Testis (tissue), 3 donors: ENCODE results near the gene MTOR. TPM values are rescaled to one million over a fixed set of nuclear protein-coding genes. Genes with fewer than 3 reads are reported as not detected.

Experiments used
- DNase-seq: peaks from one replicate; pipeline ENCODE4 v3.0.0-alpha.2; 2019
- H3K27ac ChIP-seq, 2 donors: fragments of 200-600 bp; sonication (generic); one replicate each; pipeline ENCODE4 v1.5.1; 2019
- H3K27me3 ChIP-seq: fragments of 200-600 bp; sonication (generic); one replicate; pipeline ENCODE4 v1.5.1; 2019
- H3K36me3 ChIP-seq: fragments of 200-600 bp; sonication (generic); one replicate; pipeline ENCODE4 v1.5.1; 2017; ENCODE audit warnings: low read depth; ENCODE audit errors: missing control alignments
- H3K4me1 ChIP-seq: fragments of 200-600 bp; sonication (generic); one replicate; pipeline ENCODE4 v1.5.1; 2019
- H3K4me3 ChIP-seq, 2 donors: fragments of 200-600 bp; sonication (generic); one replicate each; pipeline ENCODE4 v1.5.1; 2017 to 2019
- H3K9me3 ChIP-seq: fragments of 200-600 bp; sonication (generic); one replicate; pipeline ENCODE4 v1.5.1; 2017
- CTCF ChIP-seq, 3 experiments: fragments of 450-650 bp in 2 of 3; fragments of 200-600 bp in 1 of 3; sonication (generic) in 1 of 3; IDR thresholded peaks; one replicate each; pipeline ENCODE4 v1.5.1; 2016 to 2019; ENCODE audit warnings: antibody characterized with exemption in 3 of 3, mild to moderate bottlenecking in 2 of 3, moderate library complexity in 1 of 3
- POLR2A ChIP-seq: fragments of 450-650 bp; IDR thresholded peaks from one replicate; pipeline ENCODE4 v1.6.1; 2017; ENCODE audit warnings: antibody characterized with exemption, mild to moderate bottlenecking, moderate library complexity
- WGBS, 2 donors: methylation state at CpG; one replicate each; pipeline ENCODE4 v1.1.5; 2018; 5-methylcytosine and 5-hydroxymethylcytosine counted together
- intact Hi-C: fragments of 100-400 bp; cut with DNase I; formaldehyde crosslinking; loops from one replicate; pipeline ENCODE4 v1.15.1; 2023; ENCODE audit warnings: low total_unique reads
- polyA plus RNA-seq: library from polyadenylated mRNA; stranded (reverse); fragments of 350-450 nt; fragmentation: Illumina TruSeq; extraction: RNeasy Lipid Tissue Mini Kit (QIAGEN cat#74804); gene quantifications from one replicate; pipeline ENCODE4 v1.2.3, GENCODE V29; 2014; ENCODE audit warnings: low read depth, low replicate concordance; ENCODE audit not compliant: insufficient read depth
- total RNA-seq, 2 donors: library from RNA; depleted of rRNA; stranded (reverse); fragments of >200 nt; gene quantifications; one replicate each; pipeline ENCODE4 v1.2.3, GENCODE V29; 2016

The MTOR gene
- total and polyA plus RNA-seq, 3 donors from 2014 or later = 83.3 to 129 (median 108) TPM

GRCh38 chr1:11229203-11229602 lies 33.1 kb downstream of the MTOR start:
- no peak overlapping the region for H3K27ac ChIP-seq
- H3K27me3 ChIP-seq = no peaks in the 10 kb centered on the region
- no peak overlapping the region for H3K4me3 ChIP-seq
- 87 to 90% methylated on average over 4 of the region's 4 CpGs for WGBS, 2 donors
- DNase-seq = no peak
- H3K36me3 ChIP-seq = peaks cover 4% of the 10 kb centered on the region
- no peaks in the 10 kb centered on the region for H3K4me1 ChIP-seq
- H3K9me3 ChIP-seq = no peaks in the 10 kb centered on the region
- intact Hi-C loops = no loop called here
- TF ChIP-seq POLR2A (no peak), CTCF (IDR thresholded peaks at IDR 0.05) (no peak)

- peaks cover 4% of the 10 kb centered on the region for H3K36me3 ChIP-seq
- no peaks in the 10 kb centered on the region for H3K4me1 ChIP-seq
- DNase-seq = no peak
- H3K9me3 ChIP-seq = no peaks in the 10 kb centered on the region
- H3K27ac ChIP-seq = no peak overlapping the region
- H3K4me3 ChIP-seq = no peak overlapping the region
- intact Hi-C loops = no loop called here
- WGBS, 2 donors = 89 to 95% methylated on average over 10 of the region's 10 CpGs
- TF ChIP-seq CTCF (IDR thresholded peaks at IDR 0.05) (no peak), POLR2A (no peak)
- H3K27me3 ChIP-seq = no peaks in the 10 kb centered on the region
Observed at GRCh38 chr1:11227106-11228077, 35.0 kb downstream of the MTOR start.

- Histone ChIP-seq H3K27me3 (no peaks in the 10 kb centered on the region), H3K9me3 (no peaks in the 10 kb centered on the region), H3K36me3 (no peaks in the 10 kb centered on the region), H3K27ac (no peak overlapping the region), H3K4me1 (no peaks in the 10 kb centered on the region), H3K4me3 (no peak overlapping the region)
- WGBS, 2 donors = 75 to 96% methylated on average over 1 of the region's 1 CpG
- intact Hi-C loops = no loop called here
- DNase-seq = no peak
- TF ChIP-seq POLR2A (no peak), CTCF (IDR thresholded peaks at IDR 0.05) (no peak)
Observed at GRCh38 chr1:11216074-11216473, 46.3 kb downstream of the MTOR start.

DNA sequence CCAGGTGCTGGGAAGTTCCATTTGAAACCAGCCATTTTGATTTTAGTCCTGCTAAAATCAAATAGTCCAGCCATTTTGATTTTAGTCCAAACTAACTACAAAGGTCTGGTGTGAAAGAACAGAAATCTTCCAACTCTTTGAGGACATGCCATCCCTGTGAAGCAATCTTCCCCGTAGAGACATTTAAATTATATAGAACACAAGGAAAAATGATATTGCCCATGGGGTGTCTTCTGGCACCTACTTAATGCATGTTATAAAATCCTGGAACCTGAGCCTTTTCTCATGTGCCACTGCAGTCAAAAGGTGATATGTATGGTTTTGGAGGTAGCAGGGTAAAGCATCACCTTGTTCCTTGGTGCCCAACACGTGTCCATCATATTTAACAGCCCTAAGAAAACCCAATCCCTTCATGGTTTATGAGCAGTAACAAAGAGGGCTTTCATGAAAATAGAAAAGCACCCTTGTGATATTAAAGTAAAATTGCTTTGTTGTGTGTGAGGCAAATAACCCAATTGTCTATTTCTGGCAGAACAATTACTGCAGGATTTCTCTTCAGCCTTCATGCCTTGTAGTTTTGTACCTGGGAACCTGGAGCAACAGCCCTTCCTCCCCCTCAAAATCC lies 46.9 kb downstream of the MTOR start:
- H3K36me3 ChIP-seq = no peaks in the 10 kb centered on the region
- no peaks in the 10 kb centered on the region for H3K4me1 ChIP-seq
- H3K4me3 ChIP-seq = no peak overlapping the region
- DNase-seq = no peak
- H3K9me3 ChIP-seq = no peaks in the 10 kb centered on the region
- no peaks in the 10 kb centered on the region for H3K27me3 ChIP-seq
- WGBS, 2 donors = 84 to 90% methylated on average over 2 of the region's 2 CpGs
- H3K27ac ChIP-seq = no peak overlapping the region
- intact Hi-C loops = no loop called here
- TF ChIP-seq CTCF (IDR thresholded peaks at IDR 0.05) (no peak), POLR2A (no peak)
